IMR-90 (cell line): ENCODE results near the gene CDK5RAP3. TPM values are rescaled to one million over a fixed set of nuclear protein-coding genes. Genes with fewer than 3 reads are reported as not detected.

Experiments
- ATAC-seq: fragments of 200-7000 bp; cut with Tn5 transposase; 2 replicates; pipeline ENCODE4 v1.9.1; 2020; ENCODE audit warnings: low read depth, mild to moderate bottlenecking, moderate library complexity
- BruUV-seq: library from RNA; stranded (reverse); fragments of 400-500 nt; replicated peaks from 2 replicates; lab custom pipeline; 2021; lab: Mats Ljungman, UMichigan
- CTCF ChIA-PET: fragments of 300-600 bp; formaldehyde crosslinking; extraction: SDS; loops from one replicate; lab custom pipeline; 2021; ENCODE audit warnings: antibody characterized with exemption; lab: Yijun Ruan, JAX
- POLR2A ChIA-PET: fragments of 300-600 bp; sonication (Branson Sonifier 250); formaldehyde crosslinking; loops from one replicate; lab custom pipeline; 2022; ENCODE audit warnings: antibody characterized with exemption; ENCODE audit not compliant: unreplicated experiment; lab: Charles Lee
- DNase-seq: peaks from one replicate; pipeline ENCODE4 v3.0.0; 2013
- H2AFZ ChIP-seq: replicated peaks from 2 replicates; pipeline ENCODE3; 2013; ENCODE audit warnings: low read length, mild to moderate bottlenecking; ENCODE audit not compliant: poor library complexity
- H2AK5ac ChIP-seq: 2 replicates; pipeline ENCODE4 v1.6.1; 2013; ENCODE audit warnings: low read depth, low read length, inconsistent platforms
- H2AK9ac ChIP-seq: replicated peaks from 2 replicates; pipeline ENCODE3; 2013; ENCODE audit warnings: mild to moderate bottlenecking, low read depth, low read length, moderate library complexity; ENCODE audit not compliant: poor library complexity
- H2BK120ac ChIP-seq: 2 replicates; pipeline ENCODE4 v1.6.1; 2013; ENCODE audit warnings: low read depth, low read length, inconsistent platforms
- H2BK15ac ChIP-seq: 3 replicates; pipeline ENCODE4 v1.6.1; 2013; ENCODE audit warnings: low read depth, low read length, inconsistent platforms
- H2BK20ac ChIP-seq: 2 replicates; pipeline ENCODE4 v1.6.1; 2013; ENCODE audit warnings: low read depth, mild to moderate bottlenecking, inconsistent platforms, low read length, moderate library complexity
- H2BK5ac ChIP-seq: 2 replicates; pipeline ENCODE4 v1.6.1; 2013; ENCODE audit warnings: mild to moderate bottlenecking, low read depth, low read length, inconsistent platforms; ENCODE audit not compliant: poor library complexity, severe bottlenecking
- H3K14ac ChIP-seq: replicated peaks from 2 replicates; pipeline ENCODE4 v1.6.1; 2013; ENCODE audit warnings: low read depth, low read length, inconsistent platforms
- H3K18ac ChIP-seq: 2 replicates; pipeline ENCODE4 v1.6.1; 2013; ENCODE audit warnings: low read depth, low read length, control low read depth
- H3K23ac ChIP-seq: 2 replicates; pipeline ENCODE4 v1.6.1; 2013; ENCODE audit warnings: low read depth, low read length, inconsistent platforms
- H3K27ac ChIP-seq: 2 replicates; pipeline ENCODE4 v1.5.1; 2013; ENCODE audit warnings: mild to moderate bottlenecking, control low read depth, low read length; ENCODE audit not compliant: insufficient read depth
- H3K27me3 ChIP-seq: 2 replicates; pipeline ENCODE4 v1.6.1; 2013; ENCODE audit warnings: low read length; ENCODE audit not compliant: control insufficient read depth, insufficient read depth
- H3K36me3 ChIP-seq: 2 replicates; pipeline ENCODE4 v1.6.1; 2013; ENCODE audit warnings: low read length, mixed read lengths; ENCODE audit not compliant: control insufficient read depth, insufficient read depth
- H3K4ac ChIP-seq: 2 replicates; pipeline ENCODE4 v1.6.1; 2013; ENCODE audit warnings: low read depth, low read length, inconsistent platforms
- H3K4me1 ChIP-seq: 2 replicates; pipeline ENCODE4 v1.6.1; 2013; ENCODE audit warnings: low read length, mixed read lengths; ENCODE audit not compliant: control insufficient read depth, insufficient read depth
- H3K4me2 ChIP-seq: 2 replicates; pipeline ENCODE4 v1.6.1; 2013; ENCODE audit warnings: low read depth, mild to moderate bottlenecking, control low read depth, low read length, moderate library complexity
- H3K4me3 ChIP-seq: 2 replicates; pipeline ENCODE4 v1.5.1; 2013; ENCODE audit warnings: low read depth, mild to moderate bottlenecking, control low read depth, low read length, moderate library complexity; ENCODE audit not compliant: insufficient read depth
- H3K56ac ChIP-seq: 2 replicates; pipeline ENCODE4 v1.6.1; 2013; ENCODE audit warnings: low read length, inconsistent platforms; ENCODE audit not compliant: insufficient read depth; ENCODE audit errors: extremely low read depth
- H3K79me1 ChIP-seq, 2 experiments: 2 replicates each; pipeline ENCODE4 v1.6.1; 2013; ENCODE audit warnings: low read length in 2 of 2, inconsistent platforms in 1 of 2, low read depth in 1 of 2
- H3K9ac ChIP-seq: 2 replicates; pipeline ENCODE4 v1.6.1; 2013; ENCODE audit warnings: low read depth, low read length, control low read depth
- H3K9me1 ChIP-seq: 2 replicates; pipeline ENCODE4 v1.6.1; 2013; ENCODE audit warnings: low read length, inconsistent platforms; ENCODE audit not compliant: insufficient read depth
- H3K9me3 ChIP-seq: 2 replicates; pipeline ENCODE4 v1.6.1; 2013; ENCODE audit warnings: low read length; ENCODE audit not compliant: control insufficient read depth, insufficient read depth
- H4K20me1 ChIP-seq: 2 replicates; pipeline ENCODE4 v1.6.1; 2013; ENCODE audit warnings: low read length, inconsistent platforms; ENCODE audit not compliant: insufficient read depth
- H4K5ac ChIP-seq: 2 replicates; pipeline ENCODE4 v1.6.1; 2013; ENCODE audit warnings: mild to moderate bottlenecking, low read depth, low read length, control low read depth
- H4K8ac ChIP-seq, 2 experiments: 2 replicates each; pipeline ENCODE4 v1.6.1; 2013; ENCODE audit warnings: low read depth in 2 of 2, low read length in 2 of 2, control low read depth in 1 of 2, inconsistent platforms in 1 of 2
- H4K91ac ChIP-seq: 2 replicates; pipeline ENCODE4 v1.6.1; 2013; ENCODE audit warnings: low read depth, low read length, inconsistent platforms; ENCODE audit not compliant: insufficient read depth
- BHLHE40 ChIP-seq: fragments of 150-350 bp; IDR thresholded peaks from 2 replicates; pipeline ENCODE4 v1.6.1; 2016; ENCODE audit warnings: mild to moderate bottlenecking, low read depth, low read length
- CHD1 ChIP-seq: IDR thresholded peaks from 2 replicates; pipeline ENCODE4 v1.6.1; 2012; ENCODE audit warnings: low read depth, low read length, improper control_type of control experiment
- CTCF ChIP-seq: conservative IDR thresholded peaks from 2 replicates; pipeline ENCODE4 v1.5.1; 2012; ENCODE audit warnings: mild to moderate bottlenecking, low read depth, low read length, improper control_type of control experiment
- MAFK ChIP-seq: IDR thresholded peaks from 2 replicates; pipeline ENCODE4 v1.6.1; 2012; ENCODE audit warnings: low read depth, low read length, improper control_type of control experiment
- RAD21 ChIP-seq: IDR thresholded peaks from 2 replicates; pipeline ENCODE4 v1.6.1; 2012; ENCODE audit warnings: low read length, improper control_type of control experiment
- WGBS, 2 experiments: methylation state at CpG; one replicate each; pipeline versions ENCODE4 v1.1.5 to v1.1.7; 2013; ENCODE audit warnings: missing lambda C conversion rate in 2 of 2; ENCODE audit not compliant: insufficient read length in 1 of 2; ENCODE audit errors: extremely low coverage in 2 of 2; 5-methylcytosine and 5-hydroxymethylcytosine counted together
- dilution Hi-C: fragments of 300-500 bp; cut with HindIII; formaldehyde crosslinking; loops from one replicate; pipeline ENCODE4 v1.14.3; 2018; ENCODE audit warnings: low sequenced_read_pairs; ENCODE audit not compliant: unreplicated experiment
- in situ Hi-C: fragments of 300-500 bp; cut with MboI; formaldehyde crosslinking; loops from 3 replicates; pipeline ENCODE4 v1.14.3; 2019; ENCODE audit warnings: low sequenced_read_pairs, inconsistent platforms, mixed read lengths
- intact Hi-C: fragments of 100-400 bp; cut with micrococcal nuclease; formaldehyde crosslinking; loops from 2 replicates; pipeline ENCODE4 v1.10.0; 2022
- polyA plus RNA-seq, 3 experiments: library from polyadenylated mRNA; depleted of rRNA; stranded (reverse); fragments of >200 nt; gene quantifications; 2 replicates each; pipeline ENCODE4 v1.2.3, GENCODE V29; 2012; ENCODE audit warnings: low replicate concordance in 1 of 3
- total RNA-seq: library from RNA; depleted of rRNA; stranded (reverse); fragments of >200 nt; gene quantifications from 2 replicates; pipeline ENCODE4 v1.2.3, GENCODE V29; 2012

The CDK5RAP3 gene
- total and polyA plus RNA-seq, 2 of the 4 experiments (the other 2 are of a cell fraction), result 75.3 to 153 TPM

GRCh38 chr17:47925678-47925988, 45.3 kb upstream of the CDK5RAP3 start:
- Histone ChIP-seq H3K18ac (no peak overlapping the region), H3K4me1 (no peaks in the 10 kb centered on the region), H3K79me1 (no peaks in the 10 kb centered on the region), H2BK120ac (no peak overlapping the region), H3K23ac (no peak overlapping the region), H4K5ac (no peak overlapping the region), H2BK15ac (no peak overlapping the region), H4K8ac (no peak overlapping the region), H3K4me3 (no peak overlapping the region), H2BK5ac (no peak overlapping the region), H4K91ac (no peak overlapping the region), H2BK20ac (no peak overlapping the region), H3K4me2 (no peak overlapping the region), H3K9me3 (no peaks in the 10 kb centered on the region), H3K4ac (no peak overlapping the region), H3K36me3 (peaks cover 34% of the 10 kb centered on the region), H4K20me1 (no peaks in the 10 kb centered on the region; the same call in 1 of the 2 replicates), H2AFZ (no peak overlapping the region), H2AK5ac (no peak overlapping the region), H3K56ac (no peak overlapping the region), H2AK9ac (no peak overlapping the region), H3K9me1 (no peaks in the 10 kb centered on the region), H3K14ac (no peak overlapping the region), H3K9ac (no peak overlapping the region), H3K27me3 (no peaks in the 10 kb centered on the region), H3K27ac (no peak overlapping the region)
- POLR2A ChIA-PET, result no interaction called here
- TF ChIP-seq RAD21, result no peak
- peak; percentile 96 for TF ChIP-seq MAFK
- TF ChIP-seq BHLHE40, result no peak
- no peak for TF ChIP-seq CTCF
- no peak for TF ChIP-seq CHD1
- DNase-seq (no peak), ATAC-seq (no peak)
- CTCF ChIA-PET, result no interaction called here
- intact Hi-C loops (no loop called here), dilution Hi-C loops (no loop called here), in situ Hi-C loops (no loop called here)
- BruUV-seq, result no TSS peak
- WGBS, 2 experiments, result no CpG with 5 or more reads among the region's 3 CpGs
